Ammon's horn (tissue), 1 donor: Measurements from ENCODE around the gene AHNAK2.
A peak's percentile ranks its signal among the peaks of the same experiment; 100 is the strongest.

Experiments used
- DNase-seq: peaks from one replicate; pipeline ENCODE4 v3.0.0-alpha.2; 2016; ENCODE audit warnings: low spot score

The AHNAK2 gene

DNA sequence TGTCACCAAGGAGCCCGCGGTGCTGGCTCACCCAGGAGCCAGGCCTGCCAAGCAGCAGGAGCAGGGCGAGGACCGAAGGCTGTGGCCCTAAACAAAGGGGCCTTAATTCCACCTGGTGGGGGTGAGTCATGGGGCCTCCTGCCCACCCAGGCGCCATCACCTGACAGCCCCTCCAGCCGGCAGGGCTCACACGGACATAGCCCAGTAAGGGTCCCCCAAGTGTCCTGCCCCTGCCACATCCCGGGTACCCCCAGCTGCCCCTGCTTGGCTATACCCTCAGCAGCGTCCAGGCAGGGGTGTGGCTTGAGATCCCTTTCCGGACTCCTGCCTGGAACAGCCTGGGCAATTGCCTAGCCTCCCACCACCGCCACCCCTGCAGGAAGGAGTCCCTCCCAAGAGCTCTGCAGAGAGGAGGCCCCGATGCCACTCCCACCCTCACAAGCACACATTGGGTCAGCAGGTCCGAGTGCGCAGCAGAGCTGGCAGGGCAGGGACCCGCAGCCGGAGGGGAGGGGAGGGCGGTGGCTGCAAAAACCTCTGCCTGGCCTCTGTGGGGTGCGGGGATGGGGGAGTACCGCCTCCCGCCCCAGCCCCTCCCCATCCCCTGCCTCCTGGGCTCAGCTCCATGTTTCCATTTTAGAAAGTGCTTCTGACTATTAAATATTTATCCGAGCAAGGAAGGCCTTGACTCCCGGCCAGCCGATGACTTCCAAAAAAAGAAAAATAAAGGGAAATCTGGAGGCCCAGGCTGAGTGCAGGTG lies 4.6 kb downstream of the AHNAK2 start:
- DNase-seq, result no peak

DNA sequence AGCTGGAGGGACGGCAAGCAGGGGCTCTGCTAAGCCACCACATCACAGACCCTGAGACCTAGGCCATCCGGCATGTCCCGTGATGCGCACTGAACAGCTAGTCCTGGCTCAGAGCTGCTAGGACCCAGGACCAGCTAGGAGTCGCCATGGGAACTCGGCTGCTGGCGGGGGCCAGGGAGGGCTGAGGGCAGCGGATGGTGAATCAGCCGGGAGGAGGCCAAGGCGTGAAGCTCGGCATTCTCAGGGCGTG lies 5.1 kb downstream of the AHNAK2 start:
- DNase-seq, result peak; percentile 64

DNA sequence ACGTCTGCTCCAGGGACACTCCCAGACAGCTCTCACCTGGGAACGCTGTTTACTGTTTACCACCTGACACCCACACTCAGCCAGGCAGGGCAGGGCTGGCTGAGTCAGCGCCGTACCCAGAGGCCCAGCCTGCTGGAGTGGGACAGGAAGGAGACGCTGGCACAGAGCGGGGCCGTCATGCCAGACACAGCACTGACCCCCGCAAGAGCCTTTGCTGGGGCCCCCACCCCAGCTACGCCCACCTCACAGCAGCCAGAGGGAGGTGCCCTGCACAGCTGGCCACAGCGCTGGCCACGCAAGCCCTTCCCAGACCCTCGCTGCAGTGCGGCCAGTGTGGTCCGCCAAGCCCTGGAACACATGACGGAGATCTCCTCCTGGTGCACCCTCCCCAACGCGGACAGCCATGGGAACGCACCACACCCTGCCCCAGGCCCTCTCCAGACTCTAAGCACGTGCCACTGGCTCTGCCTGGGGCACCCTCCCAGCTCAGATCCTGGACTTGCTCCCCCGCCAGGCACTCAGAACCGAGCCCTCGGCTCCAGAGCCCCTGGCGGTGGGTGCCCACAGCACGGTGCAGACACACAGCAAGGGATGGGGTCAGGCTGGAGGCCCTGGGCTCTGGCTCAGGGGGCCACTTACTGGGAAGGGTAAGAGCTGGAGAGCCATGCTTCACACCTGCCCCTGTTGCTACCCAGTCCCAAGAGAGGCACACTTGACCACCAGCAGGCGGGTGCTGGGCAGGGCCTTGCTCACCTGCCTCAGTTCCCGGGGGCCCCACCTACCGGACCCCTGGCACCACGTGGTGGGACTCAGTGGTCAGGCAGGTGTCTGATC lies 5.7 kb downstream of the AHNAK2 start:
- no peak for DNase-seq

DNA sequence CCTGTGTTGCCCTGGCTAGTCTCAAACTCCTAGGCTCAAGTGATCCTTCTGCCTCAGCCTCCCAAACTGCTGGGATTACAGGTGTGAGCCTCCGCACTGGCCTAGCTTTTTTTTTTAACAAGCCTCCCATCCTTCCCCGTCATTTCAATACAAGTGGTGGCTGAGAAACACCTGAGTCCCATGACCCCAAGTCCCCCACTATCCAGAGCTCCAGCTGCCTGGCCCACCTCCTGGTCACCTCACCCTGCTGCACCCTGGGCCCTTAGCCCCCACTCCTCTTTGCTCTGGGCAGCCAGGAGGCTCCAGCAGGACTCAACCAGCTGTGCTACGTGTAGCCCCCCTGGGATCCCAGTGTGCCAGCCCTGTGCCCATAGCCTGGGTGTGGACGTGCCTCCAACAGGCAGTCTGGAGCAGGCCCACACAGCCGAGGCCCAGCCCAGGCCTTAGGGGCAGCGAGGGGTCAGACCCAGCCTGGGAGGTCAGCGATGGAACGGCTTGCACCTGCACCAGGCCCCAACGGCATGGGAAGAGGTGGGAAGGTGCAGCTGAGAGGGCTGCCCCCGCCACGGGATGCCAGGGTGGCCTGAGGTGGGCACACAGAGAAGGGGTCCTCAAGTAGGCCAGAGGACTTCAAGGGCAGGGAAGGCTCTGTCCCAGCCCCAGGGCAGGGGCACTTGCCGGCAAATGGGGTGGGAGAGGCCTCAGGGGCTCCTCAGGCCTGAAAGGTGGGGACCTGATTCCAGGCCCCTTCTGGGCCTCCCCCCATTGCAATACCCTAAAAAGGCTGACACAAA lies 6.5 kb downstream of the AHNAK2 start:
- DNase-seq, result no peak

DNA sequence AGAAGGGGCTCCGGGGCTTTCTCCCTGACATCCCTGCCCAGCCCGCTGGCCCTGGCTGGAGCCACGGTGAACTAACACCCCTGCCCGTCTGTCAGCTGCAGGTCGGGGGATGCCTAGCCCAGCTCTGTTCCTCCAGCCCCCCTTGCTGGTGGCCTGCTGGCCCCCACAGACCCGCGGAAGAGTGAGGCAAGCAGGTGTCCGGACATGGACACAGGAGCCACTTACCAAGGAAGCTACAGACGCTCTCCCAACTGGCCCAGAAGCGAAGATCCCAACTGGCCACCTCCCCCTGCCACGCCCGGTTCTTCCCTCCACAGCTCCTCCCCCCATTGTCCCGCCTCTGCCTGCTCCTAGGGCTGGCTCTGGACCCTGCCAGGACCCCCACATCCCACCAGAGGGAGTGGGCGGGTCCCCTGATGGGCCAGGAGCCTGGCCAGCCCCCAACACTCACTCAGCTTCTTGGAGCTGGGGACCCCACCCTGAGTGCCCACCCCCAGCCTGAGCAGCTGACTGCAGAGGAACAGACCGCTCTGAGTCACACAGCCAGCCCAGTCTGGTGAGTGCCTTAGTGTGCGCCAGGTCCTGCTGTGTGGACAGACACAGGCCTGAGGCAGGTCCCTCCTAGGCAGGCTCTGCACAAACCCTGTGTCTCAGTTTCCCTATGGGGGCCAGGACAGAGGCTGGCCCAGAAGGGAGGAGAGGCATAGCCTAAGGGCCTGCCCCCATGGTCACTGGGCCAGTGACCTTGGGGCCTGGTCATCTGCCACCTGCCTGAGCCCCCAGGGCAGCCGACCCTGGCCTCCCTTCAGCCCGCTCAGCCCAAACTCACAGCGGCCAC lies 7.7 kb downstream of the AHNAK2 start:
- no peak for DNase-seq

DNA sequence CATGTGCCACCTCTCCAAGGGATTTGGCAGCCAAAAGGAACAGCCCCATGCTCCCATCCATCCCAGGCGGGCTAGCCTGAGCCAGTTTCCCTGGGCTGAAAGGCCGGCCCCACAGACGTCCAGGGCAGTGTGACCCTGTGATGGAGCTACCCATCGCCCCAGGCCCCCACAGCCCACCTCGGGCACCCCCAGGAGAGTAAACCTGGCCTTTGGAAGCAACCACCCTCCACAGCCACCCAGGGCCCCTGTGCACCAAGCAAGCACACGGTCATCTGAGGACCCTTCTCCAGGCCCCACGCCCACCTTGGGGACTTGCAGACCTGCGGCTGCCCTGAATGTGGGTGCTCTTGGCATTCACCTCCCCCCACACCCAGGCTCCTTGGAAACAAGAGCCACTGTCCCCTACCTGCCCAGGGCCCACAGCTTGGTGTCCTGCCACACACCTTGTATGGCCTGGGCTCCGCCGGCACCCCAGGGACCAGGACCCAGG lies 8.4 kb downstream of the AHNAK2 start:
- no peak for DNase-seq

DNA sequence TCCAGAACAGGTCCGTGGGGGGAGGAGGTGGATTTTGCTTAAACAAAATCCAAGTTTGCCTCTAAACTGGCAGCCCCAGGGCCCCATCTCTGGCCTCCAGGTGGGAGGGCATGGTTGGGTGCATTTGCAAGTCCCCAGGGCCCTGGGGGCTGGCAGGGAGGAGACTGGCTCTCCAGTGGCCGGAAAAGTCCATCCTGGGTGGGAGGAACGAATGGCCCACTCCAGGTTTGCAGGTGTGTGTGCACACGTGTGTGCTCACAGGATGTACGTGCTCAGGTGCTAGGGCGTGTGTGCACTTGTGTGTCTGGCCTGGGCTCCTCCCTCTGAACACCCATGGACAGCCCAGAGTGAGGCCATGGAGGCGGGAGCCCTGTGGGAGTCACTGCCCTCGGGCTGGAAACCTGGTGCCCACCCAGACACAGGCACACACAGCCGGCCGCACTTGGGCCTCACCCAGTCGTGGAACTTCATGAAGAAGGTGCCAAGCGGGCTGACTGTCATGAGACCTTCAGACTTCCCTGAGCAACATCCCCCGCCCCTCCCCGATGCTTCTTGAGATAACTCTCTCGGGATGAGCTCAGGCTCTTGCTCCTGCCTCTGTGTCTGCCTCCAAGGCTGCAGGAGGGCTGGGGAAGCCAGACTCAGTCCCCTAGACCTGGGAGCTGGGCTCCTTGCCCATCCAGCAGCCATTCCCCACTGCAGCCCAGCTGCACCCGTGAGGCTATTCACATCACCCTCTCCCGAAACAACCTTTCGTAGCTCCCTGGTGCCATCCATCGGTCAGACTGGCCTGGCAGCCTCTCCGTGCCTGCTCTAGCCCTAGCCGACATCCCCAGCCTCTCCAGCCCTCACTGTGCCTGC lies 9.4 kb downstream of the AHNAK2 start:
- DNase-seq, result no peak

DNA sequence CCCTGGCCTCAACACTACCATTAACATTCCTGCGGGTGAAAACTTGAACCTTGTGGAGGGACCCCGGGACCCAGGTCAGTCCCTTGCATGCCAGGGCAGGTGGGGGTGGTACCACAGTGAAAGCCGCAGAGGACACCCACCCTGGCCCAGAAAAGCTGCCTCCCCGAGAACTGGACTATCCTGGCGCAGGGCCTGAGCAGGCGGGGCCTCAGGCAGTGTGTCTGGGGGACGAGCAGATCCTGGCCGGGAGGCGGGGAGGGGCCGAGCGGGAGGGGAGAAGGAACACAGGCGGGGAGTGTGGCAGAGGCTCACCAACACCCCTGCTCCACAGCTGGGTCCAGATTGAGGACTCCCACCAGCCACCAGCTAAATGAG lies 10.0 kb downstream of the AHNAK2 start:
- no peak for DNase-seq

DNA sequence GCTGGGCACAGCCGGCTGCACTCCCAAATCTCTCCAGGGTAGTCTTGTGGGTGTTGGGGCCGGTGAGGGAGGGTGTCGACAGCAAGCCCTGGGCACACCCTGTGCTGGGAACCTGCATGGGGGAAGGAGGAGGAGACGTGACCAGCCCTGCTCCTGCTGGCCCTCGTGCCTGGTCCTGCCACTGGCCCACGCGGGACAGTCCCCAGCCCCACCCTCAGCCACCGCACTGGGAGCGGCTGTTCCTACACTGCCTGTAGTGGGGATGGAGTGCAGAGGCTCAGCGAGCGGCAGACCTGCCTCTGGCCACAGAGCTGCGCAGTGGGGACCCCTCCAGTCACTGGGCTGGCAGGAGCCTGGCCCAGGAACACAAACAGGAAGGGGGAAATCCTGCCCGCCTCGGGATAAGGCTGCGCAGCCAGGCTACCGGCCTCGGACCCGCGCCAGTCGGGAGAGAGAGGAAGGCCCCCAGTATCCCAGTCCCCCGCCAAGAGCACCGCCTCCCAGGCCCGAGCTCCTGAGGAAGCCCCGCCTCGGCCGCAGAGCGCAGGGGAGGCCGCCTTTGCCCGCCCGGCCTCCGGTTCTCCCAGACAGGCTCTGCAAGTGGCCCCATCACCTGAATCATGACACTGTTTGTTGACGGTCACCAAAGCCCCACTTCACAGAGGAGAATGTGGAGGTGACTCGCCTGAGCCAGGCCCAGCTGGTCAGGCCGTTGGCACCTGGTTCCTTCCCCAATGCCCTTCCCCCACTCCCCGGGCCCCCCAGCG lies 10.6 kb downstream of the AHNAK2 start:
- DNase-seq, result no peak

DNA sequence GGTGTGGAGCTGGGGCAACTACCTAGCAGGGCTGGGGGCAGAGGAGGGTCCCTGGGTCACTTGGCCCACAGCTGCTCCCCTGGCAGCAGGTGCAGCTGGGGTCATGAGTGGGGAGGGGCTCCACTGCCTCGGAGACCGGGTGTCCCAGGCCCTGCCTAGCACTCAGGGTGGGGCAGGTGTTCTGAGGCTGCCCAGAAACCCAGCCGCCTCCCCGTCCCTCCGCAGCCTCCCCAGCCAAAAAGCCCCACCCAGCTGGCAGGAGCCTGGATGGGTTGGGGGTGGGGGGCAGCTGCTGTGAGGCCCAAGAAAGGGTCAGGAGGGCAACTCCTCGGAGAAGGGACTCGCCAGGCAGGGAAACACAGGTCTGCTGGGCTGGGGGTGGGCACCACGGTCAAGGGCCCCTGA lies 11.2 kb downstream of the AHNAK2 start:
- DNase-seq, result no peak

DNA sequence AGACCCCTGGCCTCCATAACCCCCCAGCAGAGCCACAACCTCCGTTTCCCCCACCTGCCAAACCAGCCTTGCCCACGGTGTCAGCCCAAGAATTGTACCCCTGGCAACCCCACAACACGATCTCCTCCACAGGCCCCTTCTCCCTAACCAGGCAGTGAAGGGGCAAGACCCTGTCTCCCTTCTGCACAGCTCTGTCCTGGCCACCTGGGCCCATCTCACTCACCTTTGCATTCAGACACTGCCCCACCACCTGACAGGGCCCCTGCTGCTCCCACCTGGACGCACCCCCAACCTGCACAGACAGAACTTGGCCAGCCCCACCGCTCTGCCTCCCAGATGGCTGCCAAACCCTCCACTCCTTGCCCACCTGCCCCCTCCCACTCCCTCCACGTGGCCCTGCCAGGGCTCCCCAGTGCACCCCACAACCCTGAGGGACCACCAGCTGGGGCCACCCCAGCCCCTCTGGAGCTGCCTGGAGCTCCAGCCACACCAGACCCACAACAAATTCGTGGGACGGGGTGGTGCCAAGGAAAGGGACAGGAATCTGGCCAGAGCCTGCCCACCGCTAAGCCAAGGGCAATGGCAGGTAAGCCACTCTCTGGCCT lies 11.8 kb downstream of the AHNAK2 start:
- no peak for DNase-seq

DNA sequence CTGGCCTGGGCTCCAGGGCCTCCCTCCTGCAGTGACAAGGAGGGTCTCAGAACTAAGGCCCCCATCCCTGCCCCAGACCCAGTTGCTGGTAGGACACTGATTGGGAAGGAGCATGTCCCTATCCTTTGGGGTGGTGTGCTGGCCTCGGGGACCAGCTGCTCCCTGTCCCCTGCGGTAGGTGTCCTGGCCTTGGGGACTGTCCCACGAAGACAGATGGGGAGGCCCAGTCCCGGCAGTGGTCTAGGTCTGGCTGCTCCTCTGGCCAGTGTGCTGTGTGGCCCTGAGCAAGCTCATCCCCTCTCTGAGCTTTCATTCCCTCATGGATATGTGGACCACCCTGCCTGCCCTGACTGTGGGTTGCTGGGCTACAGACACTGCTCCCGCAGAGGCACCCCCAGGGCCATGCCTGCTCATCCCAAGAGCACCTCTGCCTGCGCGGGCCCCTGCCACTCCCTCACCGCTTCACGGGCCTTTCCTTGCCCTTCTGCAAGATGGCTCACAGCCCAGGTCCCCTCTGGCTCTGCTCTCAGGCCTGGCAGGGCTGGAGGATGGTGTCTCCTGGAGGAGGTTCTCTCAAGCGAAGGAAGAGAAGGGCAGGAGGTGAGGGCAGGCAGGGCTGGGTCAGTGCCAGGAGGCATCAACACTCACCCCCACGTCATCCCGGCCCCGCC lies 12.5 kb downstream of the AHNAK2 start:
- no peak for DNase-seq

DNA sequence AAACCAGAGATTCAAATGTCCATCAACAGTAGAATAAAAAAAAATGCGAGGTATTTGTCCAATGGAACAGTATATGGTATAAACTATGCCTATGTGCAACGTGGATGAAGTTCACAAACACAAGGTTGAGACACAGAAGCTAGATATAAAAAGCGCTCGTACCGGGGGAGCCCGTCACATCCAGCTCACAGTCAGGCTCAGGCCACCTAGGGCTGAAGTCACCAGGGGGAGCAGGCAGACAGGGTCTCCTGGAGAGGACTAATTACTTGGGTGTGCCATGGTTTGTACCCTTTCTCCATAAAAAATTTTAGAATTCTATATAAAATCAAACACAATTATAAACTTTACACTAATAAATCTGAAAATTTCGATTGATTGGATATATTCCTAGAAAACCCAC lies 13.6 kb downstream of the AHNAK2 start:
- DNase-seq, result no peak

DNA sequence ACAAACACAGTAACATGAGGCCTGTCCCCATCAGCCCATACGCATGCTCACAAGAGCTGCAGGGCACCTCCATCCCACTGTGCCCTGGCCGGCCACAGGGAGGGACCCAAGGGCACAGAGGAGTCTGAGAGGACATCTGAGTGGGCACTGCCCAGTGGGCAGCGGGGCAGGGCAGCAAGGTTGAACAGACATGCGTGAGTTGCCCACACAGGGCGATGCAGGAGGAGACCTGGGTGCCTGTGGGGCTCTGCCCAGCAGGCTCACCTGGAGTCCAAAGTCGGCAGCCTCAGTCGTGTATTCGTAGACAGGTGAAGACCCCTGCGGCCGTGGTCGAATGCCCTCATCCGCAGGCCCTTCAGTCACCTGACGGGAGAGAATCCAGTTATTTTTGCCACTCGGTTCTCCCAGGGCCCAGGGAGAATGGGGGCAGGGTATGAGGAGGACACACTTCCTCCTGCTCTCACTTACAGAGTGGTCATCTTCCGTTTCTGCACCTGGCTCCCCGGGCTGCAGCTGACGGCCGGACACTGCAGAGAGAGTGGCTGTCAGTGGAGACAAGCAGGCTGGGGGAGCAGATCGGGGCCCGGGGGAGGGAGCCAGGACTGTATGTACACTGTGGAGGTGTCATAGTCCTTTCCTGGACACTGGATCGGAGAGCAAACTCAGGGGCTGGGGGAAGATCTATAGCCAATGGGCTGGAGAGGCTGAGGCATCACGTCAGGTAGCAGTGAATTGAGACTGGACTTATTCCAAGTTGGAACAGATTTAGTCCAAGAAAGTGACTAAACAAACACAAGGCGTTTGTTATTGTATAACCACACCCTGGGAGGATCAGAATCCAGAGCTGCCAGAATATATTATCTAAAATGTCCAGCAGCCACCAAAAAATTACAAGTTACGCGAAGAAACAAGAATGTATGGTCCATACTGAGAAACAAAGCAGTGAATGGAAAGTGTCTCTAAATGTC lies 20.7 kb downstream of the AHNAK2 start:
- no peak for DNase-seq

DNA sequence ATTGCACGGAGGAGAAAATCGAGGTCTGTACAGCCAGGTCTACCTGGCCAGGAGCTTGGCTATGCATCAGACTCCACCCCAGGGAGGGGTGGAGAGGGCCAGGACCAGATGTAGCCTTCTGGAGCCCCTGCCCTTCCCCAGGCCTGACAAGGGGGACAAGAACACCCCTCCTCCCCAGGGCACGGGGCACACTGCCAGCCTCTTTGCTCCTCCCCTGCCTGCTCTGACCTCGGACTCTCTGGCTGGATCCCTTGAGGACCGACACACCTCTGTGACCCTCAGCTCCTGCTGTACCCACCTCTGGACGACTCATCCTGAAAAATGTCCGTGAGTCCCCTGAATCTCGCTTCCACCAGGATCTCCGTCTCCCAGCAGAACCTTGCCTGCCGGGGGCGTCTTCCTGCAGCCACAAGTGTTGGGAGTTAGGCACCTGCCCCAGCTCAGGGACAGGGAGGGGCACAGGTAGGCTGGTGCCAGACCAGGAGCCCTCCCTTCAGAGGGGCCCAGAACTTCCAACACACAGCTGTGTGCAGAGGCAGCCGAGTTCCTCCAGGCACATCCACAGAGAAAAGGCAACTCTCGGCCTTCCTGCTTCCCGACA lies 21.8 kb downstream of the AHNAK2 start:
- DNase-seq, result no peak

DNA sequence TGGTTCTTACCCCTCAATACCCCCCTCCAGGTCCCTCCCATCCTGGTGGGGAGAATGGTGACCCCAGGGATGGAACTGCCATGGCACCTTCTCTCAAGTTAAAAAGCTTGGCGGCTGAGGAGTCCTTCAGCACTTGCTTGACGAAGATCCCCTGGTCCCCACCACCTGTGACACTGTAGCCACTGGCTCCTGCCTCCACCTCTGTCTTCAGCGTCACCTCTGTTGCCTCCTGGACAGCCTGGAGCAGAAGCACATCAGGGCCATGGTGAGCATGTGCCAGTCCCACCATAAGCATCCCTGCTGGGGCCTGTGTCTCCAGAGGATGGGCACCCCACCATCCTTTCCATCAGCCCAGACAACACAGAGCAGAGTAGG lies 22.8 kb downstream of the AHNAK2 start:
- no peak for DNase-seq

DNA sequence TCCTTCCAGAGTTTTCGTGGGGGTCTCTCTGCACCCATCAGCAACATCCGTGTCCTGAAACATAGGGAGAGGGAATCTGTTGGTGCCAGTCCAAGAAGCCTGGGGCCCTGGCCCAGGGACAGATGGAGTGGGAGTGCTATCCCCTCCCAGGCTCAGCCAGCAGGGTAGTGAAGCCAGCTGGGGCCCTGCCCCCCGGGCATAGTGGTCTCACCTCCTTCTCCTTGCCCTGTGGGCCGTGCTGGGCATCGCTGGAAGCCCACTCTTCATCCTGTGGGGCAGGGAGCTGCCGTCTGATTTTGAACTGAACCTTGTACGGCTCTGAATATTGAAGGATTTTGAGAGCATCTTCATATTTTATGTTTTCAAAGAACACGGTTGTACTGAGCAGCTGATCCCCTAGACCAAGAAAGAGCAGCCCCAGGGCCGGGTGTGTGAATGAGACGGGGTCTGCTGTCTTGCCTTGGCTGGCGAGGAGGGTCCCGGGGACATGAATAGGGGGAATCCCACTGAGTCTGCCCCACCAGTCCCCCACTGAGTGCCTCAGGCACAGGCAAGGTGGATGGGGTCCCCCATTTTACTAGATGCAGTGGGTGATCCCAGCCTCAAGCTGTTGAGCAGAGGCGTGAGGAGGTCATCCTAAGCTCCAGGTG lies 23.3 kb downstream of the AHNAK2 start:
- no peak for DNase-seq
